ENCODE results near the gene KRT83.

- TF ChIP-seq CTCF (IDR thresholded peaks at IDR 0.05) = no peak
- TF ChIP-seq POLR2A (IDR thresholded peaks at IDR 0.05) = no peak
Measured at GRCh38 chr12:52314511-52314910, 6.7 kb downstream of the KRT83 start.

Data from uterus (tissue), 2 donors.